ENCODE results near the gene CCNJ.

The CCNJ gene

DNA sequence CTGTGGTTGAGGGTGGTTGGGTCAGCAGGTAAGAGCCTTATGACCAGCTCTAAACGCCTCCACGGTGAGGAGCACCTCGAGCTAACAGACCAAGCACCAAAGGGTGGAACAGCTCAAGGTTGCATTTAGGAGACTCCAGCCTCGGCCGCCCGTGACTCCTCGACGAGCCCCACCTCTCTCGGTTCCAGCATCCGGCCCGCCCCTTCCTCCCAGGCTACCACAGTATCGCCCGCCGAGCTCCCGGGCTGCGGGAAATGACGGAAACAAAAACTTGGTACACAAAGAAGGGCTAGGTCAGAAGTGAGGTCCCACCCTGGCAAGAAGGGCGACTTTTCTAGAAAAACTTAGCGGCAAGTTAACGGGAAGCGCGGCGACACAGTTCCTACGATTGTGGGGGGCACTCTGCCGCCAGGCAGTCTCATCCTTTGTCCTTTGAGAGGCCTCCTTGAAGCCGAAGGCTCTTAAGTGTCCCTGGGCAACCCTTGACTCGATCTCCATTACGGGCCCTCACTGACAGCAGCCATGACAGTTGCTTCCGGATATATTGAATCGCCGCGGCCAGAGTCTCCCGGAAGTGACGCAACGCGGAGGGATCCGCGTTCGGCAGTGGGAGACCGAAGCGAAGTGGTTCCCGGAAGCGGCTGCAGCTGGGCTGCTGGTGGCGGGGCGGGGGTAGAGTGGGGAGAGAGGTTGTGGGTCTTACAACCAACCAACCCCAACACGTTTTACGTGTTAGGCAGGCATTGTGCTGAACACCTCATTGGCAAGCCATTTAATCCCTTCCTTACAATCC, 46.5 kb downstream of the CCNJ start (continued):
- TF ChIP-seq BCL11A (tag by site-specific recombination; IDR thresholded peaks at IDR 0.05; ENCODE audit: low read depth) (no peak), ZNF629 (tag by site-specific recombination; IDR thresholded peaks at IDR 0.05) (peak; percentile 94)

DNA sequence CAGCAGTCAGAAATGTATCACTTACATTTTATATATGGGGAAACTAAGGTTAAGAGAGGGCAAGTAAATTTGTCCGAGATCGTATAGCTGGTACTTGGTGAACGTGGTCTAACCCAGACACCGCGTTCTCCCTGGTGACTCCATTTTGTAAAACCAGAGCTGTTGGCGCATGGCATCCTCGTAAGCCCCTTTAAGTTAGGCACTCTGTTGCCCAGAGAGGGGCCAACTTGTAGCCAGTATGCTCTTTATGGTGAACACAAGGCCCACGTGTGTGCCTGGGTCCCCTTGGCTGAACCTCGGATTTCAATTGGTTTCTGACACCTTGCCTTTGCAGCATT, 47.0 kb downstream of the CCNJ start:
- H3K9me3 ChIP-seq (ENCODE audit: control insufficient read depth, insufficient read depth, low read depth, low read length): no peaks in the 10 kb centered on the region
- H3K27ac ChIP-seq (ENCODE audit: extremely low read depth, low read depth, low read length): peak overlapping the region; percentile 87; the same call in 1 of the 2 replicates
- H3K36me3 ChIP-seq (ENCODE audit: control insufficient read depth in 2 of 2, insufficient read depth in 1 of 2, low read length in 2 of 2): peaks cover 0 to 8% of the 10 kb centered on the region in 2 experiments; a peak in 1 of 3 replicates
- H3K4me3 ChIP-seq (ENCODE audit: low read depth, low read length): peak overlapping the region; percentile 82
- POLR2A ChIA-PET: interaction anchor here (1.5 to 2.2 kb wide), 3 partner anchors 29 to 47 kb away, joined by 3 to 121 read pairs (median 13); partner anchors contain the start of genes CCNJ and ZNF518A
- TF ChIP-seq ZNF248 (tag by site-specific recombination; IDR thresholded peaks at IDR 0.05) (no peak), PRDM2 (tag by site-specific recombination; IDR thresholded peaks at IDR 0.05; ENCODE audit: borderline replicate concordance) (0 out of 2 replicates have a peak, but pooled peaks have one; percentile 10), ZNF114 (tag by site-specific recombination; IDR thresholded peaks at IDR 0.05) (no peak), ZNF335 (tag by site-specific recombination; conservative IDR thresholded peaks at IDR 0.05) (0 out of 2 replicates have a peak, but pooled peaks have one; percentile 65), ZNF223 (tag by site-specific recombination; IDR thresholded peaks at IDR 0.05) (peak; percentile 85), SETDB1 (IDR thresholded peaks at IDR 0.05; ENCODE audit: insufficient read length, low read length) (peak; percentile 3), ZNF610 (tag by site-specific recombination; IDR thresholded peaks at IDR 0.05; ENCODE audit: borderline replicate concordance) (peak; percentile 3; the same call in 1 of the 2 replicates), ZNF266 (tag by site-specific recombination; IDR thresholded peaks at IDR 0.05; ENCODE audit: low read depth) (0 out of 2 replicates have a peak, but pooled peaks have one; percentile 1)
- CTCF ChIA-PET: interaction anchor here (0.6 to 1.2 kb wide), 2 partner anchors 36 to 40 kb away, joined by 3 to 4 read pairs; partner anchors contain the start of gene ZNF518A
- H3K4me1 ChIP-seq (ENCODE audit: control insufficient read depth, insufficient read depth, low read length): no peaks in the 10 kb centered on the region

- CTCF ChIA-PET: no interaction called here
- no peak for TF ChIP-seq ZBTB21 (tag by site-specific recombination; IDR thresholded peaks at IDR 0.05)
- TF ChIP-seq FEZF1 (tag by site-specific recombination; IDR thresholded peaks at IDR 0.05): no peak
- TF ChIP-seq SALL2 (tag by site-specific recombination; IDR thresholded peaks at IDR 0.05; ENCODE audit: borderline replicate concordance): no peak
- TF ChIP-seq KLF7 (tag by site-specific recombination; IDR thresholded peaks at IDR 0.05; ENCODE audit: borderline replicate concordance): no peak
- TF ChIP-seq ZNF518A (tag by site-specific recombination; conservative IDR thresholded peaks at IDR 0.05; ENCODE audit: low read depth): no peak
- no peak for TF ChIP-seq ZNF600 (tag by site-specific recombination; IDR thresholded peaks at IDR 0.05)
- TF ChIP-seq ZNF416 (tag by site-specific recombination; IDR thresholded peaks at IDR 0.05): no peak
- no peak for TF ChIP-seq ZNF514 (tag by site-specific recombination; IDR thresholded peaks at IDR 0.05)
- TF ChIP-seq ZNF433 (tag by site-specific recombination; IDR thresholded peaks at IDR 0.05; ENCODE audit: low read depth): no peak
- TF ChIP-seq WT1 (tag by site-specific recombination; IDR thresholded peaks at IDR 0.05): no peak
- TF ChIP-seq ZNF175 (tag by site-specific recombination; IDR thresholded peaks at IDR 0.05): no peak
- Histone ChIP-seq H3K4me1 (ENCODE audit: control insufficient read depth, insufficient read depth, low read length) (no peaks in the 10 kb centered on the region), H3K9me3 (ENCODE audit: control insufficient read depth, insufficient read depth, low read depth, low read length) (no peaks in the 10 kb centered on the region), H3K36me3 (ENCODE audit: control insufficient read depth in 2 of 2, insufficient read depth in 1 of 2, low read length in 2 of 2) (no peaks in the 10 kb centered on the region), H3K27ac (ENCODE audit: extremely low read depth, low read depth, low read length) (no peak overlapping the region), H3K4me3 (ENCODE audit: low read depth, low read length) (no peak overlapping the region)
- POLR2A ChIA-PET: interaction anchor here (1.5 kb wide), 1 partner anchor 37 kb away, joined by 4 read pairs; the partner anchor contains the start of gene ZNF518A
These were observed 49.8 kb downstream of the CCNJ start for GRCh38 chr10:96092999-96093767.
